GM10266 (cell line): Measurements from ENCODE around the gene MRS2.

Experiments
- DNase-seq: peaks from one replicate; pipeline ENCODE4 v3.0.0; 2012; ENCODE audit errors: extremely low spot score
- TF ChIP-seq, protein P1 (sequence below): IDR thresholded peaks from 2 replicates; pipeline ENCODE4 v1.5.1; 2012; ENCODE audit warnings: mild to moderate bottlenecking, low read depth; ENCODE audit not compliant: control insufficient read depth, insufficient read depth; ENCODE audit errors: missing control alignments

The MRS2 gene

DNA sequence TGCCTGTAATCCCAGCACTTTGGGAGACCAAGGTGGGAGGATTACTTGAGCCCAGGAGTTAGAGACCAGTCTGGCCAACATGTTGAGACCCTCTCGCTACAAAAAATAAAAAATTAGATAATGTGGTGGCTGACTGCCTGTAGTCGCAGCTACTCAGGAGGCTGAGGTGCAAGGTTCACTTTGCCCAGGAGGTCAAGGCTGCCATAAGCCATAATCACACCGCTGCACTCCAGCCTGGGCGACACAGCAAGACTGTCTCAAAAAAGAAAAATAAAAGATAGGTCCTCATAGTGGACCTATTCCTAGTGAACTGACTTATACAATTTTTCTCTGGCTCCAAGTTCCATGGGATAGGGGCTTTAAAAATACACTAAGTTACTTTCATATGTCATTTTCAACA is 41.9 kb downstream of the MRS2 start:
- no peak for DNase-seq
- TF ChIP-seq, protein P1, sequence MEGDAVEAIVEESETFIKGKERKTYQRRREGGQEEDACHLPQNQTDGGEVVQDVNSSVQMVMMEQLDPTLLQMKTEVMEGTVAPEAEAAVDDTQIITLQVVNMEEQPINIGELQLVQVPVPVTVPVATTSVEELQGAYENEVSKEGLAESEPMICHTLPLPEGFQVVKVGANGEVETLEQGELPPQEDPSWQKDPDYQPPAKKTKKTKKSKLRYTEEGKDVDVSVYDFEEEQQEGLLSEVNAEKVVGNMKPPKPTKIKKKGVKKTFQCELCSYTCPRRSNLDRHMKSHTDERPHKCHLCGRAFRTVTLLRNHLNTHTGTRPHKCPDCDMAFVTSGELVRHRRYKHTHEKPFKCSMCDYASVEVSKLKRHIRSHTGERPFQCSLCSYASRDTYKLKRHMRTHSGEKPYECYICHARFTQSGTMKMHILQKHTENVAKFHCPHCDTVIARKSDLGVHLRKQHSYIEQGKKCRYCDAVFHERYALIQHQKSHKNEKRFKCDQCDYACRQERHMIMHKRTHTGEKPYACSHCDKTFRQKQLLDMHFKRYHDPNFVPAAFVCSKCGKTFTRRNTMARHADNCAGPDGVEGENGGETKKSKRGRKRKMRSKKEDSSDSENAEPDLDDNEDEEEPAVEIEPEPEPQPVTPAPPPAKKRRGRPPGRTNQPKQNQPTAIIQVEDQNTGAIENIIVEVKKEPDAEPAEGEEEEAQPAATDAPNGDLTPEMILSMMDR: no peak

DNA sequence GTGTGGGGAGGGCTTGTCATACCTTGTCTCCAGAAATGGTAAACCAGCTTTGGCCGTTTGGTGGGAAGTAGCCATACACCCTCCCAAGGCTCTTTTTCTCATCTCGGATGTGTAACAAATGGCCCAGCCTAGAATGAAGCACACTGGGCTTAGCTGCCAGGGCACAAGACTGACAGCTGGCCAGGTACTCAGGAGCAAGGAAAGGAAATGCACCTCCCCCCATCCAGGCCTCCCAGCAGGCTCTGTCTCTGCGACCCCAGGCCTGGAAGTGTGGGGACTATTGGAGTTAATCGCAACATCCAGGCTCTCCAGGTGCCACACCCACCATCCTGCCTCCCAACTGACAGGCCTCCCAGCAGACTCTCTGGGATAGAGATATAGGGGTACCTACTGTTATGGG is 43.0 kb downstream of the MRS2 start:
- no peak for DNase-seq
- TF ChIP-seq, protein P1: no peak

DNA sequence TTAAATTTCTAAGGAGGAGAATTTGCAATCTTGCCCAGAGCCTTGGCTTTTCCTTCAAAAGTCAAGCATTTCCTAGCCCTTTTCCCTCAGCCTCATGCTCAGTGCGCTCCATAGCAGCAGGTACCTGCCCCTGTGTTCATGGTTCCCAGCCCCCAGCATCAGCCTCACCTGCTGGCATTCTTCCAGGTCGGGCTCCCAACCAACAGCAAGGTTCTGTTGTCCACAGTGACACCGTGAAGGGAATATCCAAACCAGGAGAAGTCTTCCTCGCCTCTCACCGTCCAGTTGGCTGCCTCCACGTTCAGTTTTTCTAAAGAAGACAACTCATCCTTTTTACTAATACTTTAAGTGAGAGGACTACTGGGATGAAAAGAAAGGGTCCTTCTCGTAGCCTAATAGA is 43.9 kb downstream of the MRS2 start:
- TF ChIP-seq, protein P1: no peak

DNA sequence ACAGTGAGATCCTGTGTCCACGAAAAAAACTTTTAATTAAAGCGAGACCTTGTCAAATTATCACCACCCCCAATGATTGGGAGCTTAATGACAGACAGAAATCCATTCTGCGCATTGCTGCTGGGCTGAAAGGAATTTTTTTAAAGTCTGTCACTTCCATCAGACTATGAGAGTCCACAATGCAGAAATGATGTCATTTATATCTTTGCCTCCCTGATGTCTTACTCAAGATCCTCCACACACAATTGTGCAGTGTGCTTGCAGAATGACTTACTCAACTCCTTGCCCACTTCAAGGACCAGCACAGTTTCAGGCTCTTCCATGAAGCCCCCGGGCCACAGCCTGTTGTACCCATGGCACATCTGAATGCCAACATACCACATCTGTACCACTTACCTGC is 45.7 kb downstream of the MRS2 start:
- TF ChIP-seq, protein P1: no peak
- no peak for DNase-seq

More for the DNA sequence above, 43.9 kb downstream of the MRS2 start:
- DNase-seq: no peak

DNA sequence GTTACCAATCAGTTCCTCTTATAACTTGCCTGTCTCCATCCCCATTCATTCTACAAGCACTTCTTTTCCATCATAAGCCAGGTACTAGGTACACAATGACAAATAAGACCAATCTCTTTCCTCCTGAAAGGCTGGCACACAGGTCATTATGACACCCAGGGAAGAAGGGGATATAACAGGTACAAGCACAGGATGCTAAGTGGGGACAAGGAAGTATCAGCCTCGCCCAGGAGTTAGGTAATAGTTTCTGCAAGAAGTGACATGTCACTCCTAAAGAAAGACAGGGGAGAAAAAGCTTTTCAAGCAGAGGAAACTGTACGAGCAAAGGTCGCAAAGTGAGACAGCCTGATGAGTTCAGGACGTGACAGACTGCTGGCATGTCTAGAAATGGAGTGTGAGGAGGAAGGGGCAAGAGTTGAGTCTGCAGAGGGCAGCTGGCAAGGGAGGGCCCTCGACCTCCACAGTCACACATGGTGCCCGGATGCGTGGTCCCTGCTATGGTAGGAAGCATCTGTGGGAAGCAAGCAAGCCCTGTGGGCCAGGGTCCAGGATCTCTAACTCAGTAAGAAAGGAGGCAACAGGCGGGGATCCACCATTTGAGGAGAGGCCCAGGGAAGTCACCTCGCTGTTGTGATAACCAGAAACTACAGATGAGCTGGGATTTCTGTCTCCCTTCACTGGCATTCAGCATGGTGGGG is 46.2 kb downstream of the MRS2 start:
- no peak for DNase-seq
- TF ChIP-seq, protein P1: no peak

DNA sequence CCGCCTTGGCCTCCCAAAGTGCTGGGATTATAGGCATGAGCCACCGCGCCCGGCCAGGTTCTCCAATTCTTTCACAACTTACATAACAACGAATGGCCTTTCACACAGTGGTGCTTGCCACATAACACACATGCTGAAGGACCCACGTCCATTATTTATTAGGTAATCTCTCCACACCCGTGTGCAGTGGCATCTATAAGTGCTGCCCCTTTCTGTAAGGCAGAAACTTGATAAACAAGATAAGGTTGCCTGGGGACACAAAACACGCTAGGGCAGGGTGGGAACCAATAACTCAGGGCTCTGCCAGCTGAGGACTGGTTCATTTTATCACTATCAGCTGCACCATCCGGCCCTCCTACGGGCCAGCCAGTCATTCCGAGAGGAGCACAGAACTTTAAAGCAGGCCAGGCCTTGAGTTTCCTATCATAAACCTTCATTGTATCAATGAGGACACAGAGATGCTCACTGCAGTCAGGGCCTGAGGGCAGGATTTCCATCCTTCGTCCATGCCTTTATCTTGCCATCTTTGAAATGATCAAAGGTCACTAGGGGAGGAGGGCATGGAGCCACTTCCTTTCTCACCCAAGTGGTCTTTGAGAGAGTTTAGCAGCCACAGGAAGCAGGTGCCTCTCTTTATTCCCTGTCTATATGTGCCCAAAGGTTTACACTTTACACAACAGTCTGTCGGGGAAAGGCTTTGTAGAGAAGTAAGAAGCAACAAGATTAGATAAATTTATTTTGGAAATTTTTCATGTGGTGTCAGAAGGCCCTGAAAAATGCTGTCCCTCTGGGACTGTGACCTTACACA is 49.0 kb downstream of the MRS2 start:
- TF ChIP-seq, protein P1: no peak
- no peak for DNase-seq

DNA sequence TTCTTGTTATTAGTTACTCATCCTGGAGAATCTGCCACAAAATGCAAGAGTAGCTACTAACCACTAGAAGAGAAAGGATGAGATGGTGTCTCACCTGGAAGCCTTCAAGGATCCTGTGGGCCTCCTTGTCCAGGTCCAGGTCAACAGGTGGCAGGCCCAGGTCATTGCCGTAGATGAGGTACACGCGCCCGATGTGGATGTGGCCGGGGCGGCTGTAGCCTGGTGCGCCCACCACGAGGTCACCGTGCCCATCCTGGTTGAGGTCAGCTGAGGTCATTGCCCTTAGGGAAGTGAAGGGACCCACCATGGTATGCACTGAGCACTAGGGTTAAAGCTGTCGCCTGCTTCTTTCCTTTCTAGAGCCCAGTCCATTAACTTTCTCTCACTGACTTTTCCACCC is 51.2 kb downstream of the MRS2 start:
- TF ChIP-seq, protein P1: no peak
- DNase-seq: no peak
